GM12892 (cell line): ENCODE measurements around the gene FIGNL2.

ENCODE experiments used
- POLR2A ChIP-seq: IDR thresholded peaks from 2 replicates; pipeline ENCODE4 v1.6.1; 2011; ENCODE audit warnings: low read depth, low read length, control low read depth
- POLR2AphosphoS5 ChIP-seq: IDR thresholded peaks from 2 replicates; pipeline ENCODE4 v1.6.1; 2011; ENCODE audit warnings: low read depth, low read length, control low read depth

DNA sequence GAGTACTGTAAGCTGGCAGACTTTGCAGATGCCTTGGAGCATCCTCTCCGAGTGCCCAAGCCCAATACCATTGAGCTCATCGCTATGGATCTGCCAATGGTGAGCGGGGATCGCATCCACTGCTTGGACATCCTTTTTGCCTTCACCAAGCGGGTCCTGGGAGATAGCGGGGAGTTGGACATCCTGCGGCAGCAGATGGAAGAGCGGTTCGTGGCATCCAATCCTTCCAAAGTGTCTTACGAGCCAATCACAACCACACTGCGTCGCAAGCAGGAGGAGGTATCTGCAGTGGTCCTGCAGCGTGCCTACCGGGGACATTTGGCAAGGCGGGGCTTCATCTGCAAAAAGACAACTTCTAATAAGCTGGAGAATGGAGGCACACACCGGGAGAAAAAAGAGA, 41.6 kb downstream of the FIGNL2 start:
- TF ChIP-seq POLR2AphosphoS5 (no peak), POLR2A (no peak)
